Measurements from ENCODE around the gene BRSK2. TPM values are rescaled to one million over a fixed set of nuclear protein-coding genes. Genes with fewer than 3 reads are reported as not detected.

The BRSK2 gene
- total RNA-seq, 4 donors from 2014 or later, result 0.24 to 0.81 TPM; not detected in 2

Other genes with a start within 250 kb of the BRSK2 start
- gene MUC5AC, start 232.0 kb upstream of the BRSK2 start, total RNA-seq, result not detected
- under 1 TPM in 1 of 4 donors, not detected in 3; 0.17 TPM for gene MUC5B, start 166.9 kb upstream of the BRSK2 start, total RNA-seq
- gene TOLLIP, start 80.3 kb upstream of the BRSK2 start, total RNA-seq, result 10 to 100 TPM; 49.8 to 91.7 (median 85.0) TPM
- 10 to 100 TPM; 21.1 to 71.5 (median 48.3) TPM for gene MOB2, start 96.8 kb downstream of the BRSK2 start, total RNA-seq
- gene DUSP8, start 182.3 kb downstream of the BRSK2 start, total RNA-seq, result 10 to 100 TPM in 1 of 4 donors, 1 to 10 TPM in 3; 2.6 to 25.9 (median 6.3) TPM
- not detected for gene KRTAP5-1, start 195.3 kb downstream of the BRSK2 start, total RNA-seq
- gene KRTAP5-2, start 208.4 kb downstream of the BRSK2 start, total RNA-seq, result not detected
- not detected for gene KRTAP5-3, start 218.5 kb downstream of the BRSK2 start, total RNA-seq
- not detected for gene KRTAP5-4, start 232.2 kb downstream of the BRSK2 start, total RNA-seq
- not detected for gene KRTAP5-5, start 239.8 kb downstream of the BRSK2 start, total RNA-seq